ENCODE measurements around the gene KRT12. TPM values are rescaled to one million over a fixed set of nuclear protein-coding genes. Genes with fewer than 3 reads are reported as not detected.

KRT12 gene
- total and polyA plus RNA-seq, 3 experiments from 2014 or later, result not detected

DNA sequence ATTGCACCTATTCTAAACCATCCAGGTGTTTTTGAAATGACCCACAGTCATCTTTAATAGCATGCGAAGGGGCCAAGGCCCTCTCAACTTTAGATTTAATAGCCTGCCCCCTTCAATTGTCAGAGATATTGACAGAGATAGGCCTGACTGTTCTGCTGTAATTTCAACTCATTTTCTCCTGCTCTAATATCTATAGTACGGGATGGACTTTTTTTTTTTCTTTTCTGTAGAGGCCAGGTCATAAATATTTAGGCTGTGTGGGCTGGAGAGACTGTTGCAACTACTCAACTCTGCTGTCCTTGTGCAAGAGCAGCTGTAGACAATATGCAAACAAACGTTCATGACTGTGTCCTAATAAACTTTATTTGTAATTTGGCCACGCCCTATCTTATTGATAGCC, 42.7 kb upstream of the KRT12 start:
- Histone ChIP-seq H3K36me3 (ENCODE audit: insufficient read depth, low read length) (no peaks in the 10 kb centered on the region), H3K27me3 (ENCODE audit: insufficient read depth, low read length, poor library complexity, severe bottlenecking) (peaks cover 10% of the 10 kb centered on the region), H3K9me3 (ENCODE audit: low read length) (no peaks in the 10 kb centered on the region), H3K4me3 (ENCODE audit: low read length) (no peak overlapping the region), H3K27ac (ENCODE audit: low read depth, low read length) (no peak overlapping the region), H3K4me1 (ENCODE audit: insufficient read depth, low read length) (no peaks in the 10 kb centered on the region)
- no peak overlapping the region for H3K4me3 Mint-ChIP-seq
- no peak for DNase-seq
- H3K9me3 Mint-ChIP-seq, result no peaks in the 10 kb centered on the region
- H3K36me3 Mint-ChIP-seq, result no peaks in the 10 kb centered on the region
- ChIA-PET CTCF (interaction anchor here (1.0 to 5.1 kb wide), 6 partner anchors 399 to 756 kb away, joined by 3 to 33 read pairs (median 5); no protein-coding TSS in a partner anchor), POLR2A (no interaction called here)
- peaks cover 0 to 2% (median 0%) of the 10 kb centered on the region in 3 donors for H3K4me1 Mint-ChIP-seq
- H3K27ac Mint-ChIP-seq, result no peak overlapping the region
- peaks cover 17 to 60% of the 10 kb centered on the region in 2 donors for H3K27me3 Mint-ChIP-seq

GRCh38 chr17:40909351-40909750, 42.3 kb upstream of the KRT12 start:
- Mint-ChIP-seq H3K27ac (no peak overlapping the region), H3K27me3 (peaks cover 18 to 64% of the 10 kb centered on the region in 2 donors), H3K36me3 (no peaks in the 10 kb centered on the region), H3K4me1 (peaks cover 0 to 2% (median 0%) of the 10 kb centered on the region in 3 donors), H3K9me3 (no peaks in the 10 kb centered on the region), H3K4me3 (no peak overlapping the region)
- no peak overlapping the region for H3K27ac ChIP-seq (ENCODE audit: low read depth, low read length)
- H3K4me3 ChIP-seq (ENCODE audit: low read length), result no peak overlapping the region
- no peaks in the 10 kb centered on the region for H3K36me3 ChIP-seq (ENCODE audit: insufficient read depth, low read length)
- no peaks in the 10 kb centered on the region for H3K9me3 ChIP-seq (ENCODE audit: low read length)
- DNase-seq, result peak; percentile 32 to 70 (median 52)
- ChIA-PET CTCF (interaction anchor here (1.0 to 5.1 kb wide), 6 partner anchors 399 to 756 kb away, joined by 3 to 33 read pairs (median 5); no protein-coding TSS in a partner anchor), POLR2A (no interaction called here)
- H3K27me3 ChIP-seq (ENCODE audit: insufficient read depth, low read length, poor library complexity, severe bottlenecking), result peaks cover 10% of the 10 kb centered on the region
- no peaks in the 10 kb centered on the region for H3K4me1 ChIP-seq (ENCODE audit: insufficient read depth, low read length)

DNA sequence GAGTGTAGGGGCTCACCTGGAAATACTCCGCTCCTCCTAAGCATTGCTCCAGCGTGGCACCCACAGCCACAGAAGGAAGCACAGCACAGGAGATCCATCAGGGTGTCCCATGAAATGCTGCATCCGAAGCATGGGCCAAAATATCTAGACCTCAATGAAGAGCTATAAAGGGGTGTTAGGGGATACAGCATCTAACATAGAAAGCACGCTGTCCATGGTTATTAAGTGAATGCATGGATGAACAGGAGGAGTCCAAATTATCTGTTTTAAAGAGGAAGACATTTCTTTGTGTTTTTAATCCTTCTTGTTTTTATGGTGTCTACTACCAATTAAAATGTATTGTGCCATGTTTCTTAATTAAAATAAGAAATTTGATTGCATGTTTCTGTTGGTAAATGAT, 39.6 kb upstream of the KRT12 start:
- no peaks in the 10 kb centered on the region for H3K9me3 ChIP-seq (ENCODE audit: low read length)
- Mint-ChIP-seq H3K27me3 (peaks cover 15 to 59% of the 10 kb centered on the region in 2 donors), H3K9me3 (no peaks in the 10 kb centered on the region), H3K36me3 (no peaks in the 10 kb centered on the region), H3K4me3 (no peak overlapping the region), H3K27ac (no peak overlapping the region), H3K4me1 (peaks cover 0 to 2% (median 0%) of the 10 kb centered on the region in 3 donors)
- no peak overlapping the region for H3K27ac ChIP-seq (ENCODE audit: low read depth, low read length)
- H3K27me3 ChIP-seq (ENCODE audit: insufficient read depth, low read length, poor library complexity, severe bottlenecking), result peaks cover 10% of the 10 kb centered on the region
- no peak for DNase-seq
- no peaks in the 10 kb centered on the region for H3K4me1 ChIP-seq (ENCODE audit: insufficient read depth, low read length)
- ChIA-PET POLR2A (interaction anchor here (0.7 kb wide), 1 partner anchor 759 kb away, joined by 4 read pairs; no protein-coding TSS in a partner anchor), CTCF (interaction anchor here (1.2 to 5.1 kb wide), 3 partner anchors 642 to 756 kb away, joined by 3 to 33 read pairs (median 5); no protein-coding TSS in a partner anchor)
- H3K4me3 ChIP-seq (ENCODE audit: low read length), result no peak overlapping the region
- H3K36me3 ChIP-seq (ENCODE audit: insufficient read depth, low read length), result no peaks in the 10 kb centered on the region

GRCh38 chr17:40905370-40905769, 38.3 kb upstream of the KRT12 start:
- H3K27me3 Mint-ChIP-seq, result peaks cover 11 to 63% of the 10 kb centered on the region in 2 donors

DNA sequence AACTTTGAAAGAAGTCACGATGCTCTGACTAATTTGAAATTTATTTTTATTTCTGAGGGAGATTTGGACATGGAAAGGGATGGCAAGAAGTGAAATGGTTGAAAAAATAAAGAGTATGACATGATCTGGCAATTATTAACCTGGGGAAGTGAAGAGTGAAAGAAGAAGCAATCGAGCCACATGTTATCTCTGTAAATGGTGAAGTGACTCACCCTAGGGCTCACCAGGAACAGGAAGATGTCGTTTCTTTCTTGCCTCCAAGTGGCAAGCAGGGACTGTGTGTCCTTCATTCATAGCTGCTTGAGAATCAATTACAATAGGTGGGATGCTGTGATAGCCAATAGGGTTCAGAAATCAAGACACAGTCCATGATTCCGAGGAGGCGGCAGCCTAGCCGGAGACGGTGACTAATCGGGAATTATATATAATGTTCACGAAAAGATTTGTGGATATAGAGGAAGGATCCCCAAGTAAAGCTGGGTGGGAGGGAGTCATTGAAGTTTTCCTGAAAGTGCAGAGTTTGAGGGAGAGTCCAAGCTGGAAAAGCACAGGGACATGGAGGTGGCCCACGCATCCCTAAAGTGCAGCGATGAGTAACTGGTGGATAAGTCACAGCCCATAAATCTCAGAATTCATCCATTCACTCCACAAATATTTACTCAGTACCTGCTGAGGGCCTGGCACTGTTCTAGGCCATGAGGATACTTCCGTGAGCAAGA, 36.3 kb upstream of the KRT12 start:
- CTCF ChIA-PET, result interaction anchor here (1.2 to 1.4 kb wide), 2 partner anchors 759 to 760 kb away, joined by 3 to 4 read pairs; no protein-coding TSS in a partner anchor
- no peak for DNase-seq
- peaks cover 11 to 62% of the 10 kb centered on the region in 2 donors for H3K27me3 Mint-ChIP-seq
- H3K9me3 ChIP-seq (ENCODE audit: low read length), result no peaks in the 10 kb centered on the region
- no peaks in the 10 kb centered on the region for H3K36me3 ChIP-seq (ENCODE audit: insufficient read depth, low read length)
- no peak overlapping the region for H3K27ac ChIP-seq (ENCODE audit: low read depth, low read length)
- H3K4me1 ChIP-seq (ENCODE audit: insufficient read depth, low read length), result no peaks in the 10 kb centered on the region
- H3K4me3 Mint-ChIP-seq, result no peak overlapping the region
- peaks cover 6% of the 10 kb centered on the region for H3K27me3 ChIP-seq (ENCODE audit: insufficient read depth, low read length, poor library complexity, severe bottlenecking)
- H3K36me3 Mint-ChIP-seq, result no peaks in the 10 kb centered on the region
- POLR2A ChIA-PET, result no interaction called here
- no peaks in the 10 kb centered on the region for H3K4me1 Mint-ChIP-seq
- H3K4me3 ChIP-seq (ENCODE audit: low read length), result no peak overlapping the region
- H3K27ac Mint-ChIP-seq, result no peak overlapping the region
- no peaks in the 10 kb centered on the region for H3K9me3 Mint-ChIP-seq

More at GRCh38 chr17:40905370-40905769, 38.3 kb upstream of the KRT12 start:
- Histone ChIP-seq H3K27ac (ENCODE audit: low read depth, low read length) (no peak overlapping the region), H3K9me3 (ENCODE audit: low read length) (no peaks in the 10 kb centered on the region), H3K4me1 (ENCODE audit: insufficient read depth, low read length) (no peaks in the 10 kb centered on the region), H3K4me3 (ENCODE audit: low read length) (no peak overlapping the region), H3K36me3 (ENCODE audit: insufficient read depth, low read length) (no peaks in the 10 kb centered on the region), H3K27me3 (ENCODE audit: insufficient read depth, low read length, poor library complexity, severe bottlenecking) (peaks cover 10% of the 10 kb centered on the region)
- ChIA-PET CTCF (interaction anchor here (1.1 to 1.3 kb wide), 3 partner anchors 644 to 745 kb away, joined by 4 to 5 read pairs (median 4); no protein-coding TSS in a partner anchor), POLR2A (no interaction called here)
- DNase-seq, result no peak
- no peaks in the 10 kb centered on the region for H3K9me3 Mint-ChIP-seq
- no peak overlapping the region for H3K27ac Mint-ChIP-seq
- peaks cover 0 to 2% (median 0%) of the 10 kb centered on the region in 3 donors for H3K4me1 Mint-ChIP-seq
- no peaks in the 10 kb centered on the region for H3K36me3 Mint-ChIP-seq
- no peak overlapping the region for H3K4me3 Mint-ChIP-seq

DNA sequence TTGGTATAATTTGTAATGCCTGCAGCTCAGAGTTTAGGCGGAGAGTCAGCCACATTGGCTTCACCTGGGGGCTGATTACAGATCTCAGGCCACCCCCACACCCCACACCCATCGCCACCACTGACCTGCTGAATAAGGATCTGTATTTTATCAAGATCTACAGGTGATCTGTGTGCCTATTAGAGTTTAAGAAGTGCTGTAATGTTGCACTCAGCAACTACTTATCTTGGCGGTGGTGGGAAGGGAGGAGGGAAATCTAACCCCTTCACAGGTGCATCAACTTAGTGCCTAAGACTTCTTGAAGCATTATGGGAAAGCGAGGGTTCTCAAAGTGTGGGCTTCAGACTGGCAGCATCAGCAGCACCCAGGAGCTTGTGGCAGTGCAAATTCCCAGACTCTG, 35.5 kb upstream of the KRT12 start:
- no peak for DNase-seq
- POLR2A ChIA-PET, result no interaction called here
- Histone ChIP-seq H3K36me3 (ENCODE audit: insufficient read depth, low read length) (no peaks in the 10 kb centered on the region), H3K4me1 (ENCODE audit: insufficient read depth, low read length) (no peaks in the 10 kb centered on the region), H3K9me3 (ENCODE audit: low read length) (no peaks in the 10 kb centered on the region), H3K27me3 (ENCODE audit: insufficient read depth, low read length, poor library complexity, severe bottlenecking) (peaks cover 4% of the 10 kb centered on the region), H3K27ac (ENCODE audit: low read depth, low read length) (no peak overlapping the region), H3K4me3 (ENCODE audit: low read length) (no peak overlapping the region)
- H3K36me3 Mint-ChIP-seq, result no peaks in the 10 kb centered on the region
- H3K4me1 Mint-ChIP-seq, result no peaks in the 10 kb centered on the region
- no peak overlapping the region for H3K4me3 Mint-ChIP-seq
- CTCF ChIA-PET, result interaction anchor here (0.8 to 1.2 kb wide), 2 partner anchors 746 to 760 kb away, joined by 3 to 4 read pairs; no protein-coding TSS in a partner anchor
- H3K9me3 Mint-ChIP-seq, result no peaks in the 10 kb centered on the region
- H3K27ac Mint-ChIP-seq, result peak overlapping the region in 1 of 8 donors; percentile 11
- H3K27me3 Mint-ChIP-seq, result peaks cover 7 to 59% of the 10 kb centered on the region in 2 donors

DNA sequence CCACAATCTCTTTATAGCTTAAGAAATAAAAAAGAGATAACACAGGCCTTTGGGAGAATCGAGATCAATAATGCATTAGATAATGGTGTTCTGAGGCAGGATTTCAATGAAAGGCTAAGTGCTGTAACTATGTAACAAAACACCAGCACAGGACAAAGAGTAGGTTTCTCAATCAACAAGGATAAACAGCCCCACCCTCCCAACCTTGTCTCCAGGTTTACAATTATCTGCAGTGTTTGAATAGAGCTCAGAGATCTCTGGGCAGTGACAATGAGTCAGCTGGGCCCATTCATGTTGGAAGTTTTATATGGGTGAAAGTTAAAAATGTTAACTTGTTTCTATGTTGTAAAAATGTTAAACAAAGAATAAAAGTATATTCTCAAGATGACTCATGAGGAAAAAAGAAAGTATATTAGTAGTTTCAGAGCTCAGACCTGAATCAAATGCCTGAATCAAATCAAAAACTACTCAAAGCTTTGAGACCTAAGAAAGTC, 35.0 kb upstream of the KRT12 start:
- H3K27ac ChIP-seq (ENCODE audit: low read depth, low read length), result no peak overlapping the region
- Mint-ChIP-seq H3K36me3 (no peaks in the 10 kb centered on the region), H3K27me3 (peaks cover 7 to 61% of the 10 kb centered on the region in 2 donors), H3K4me3 (no peak overlapping the region), H3K9me3 (no peaks in the 10 kb centered on the region), H3K4me1 (no peaks in the 10 kb centered on the region), H3K27ac (no peak overlapping the region)
- H3K9me3 ChIP-seq (ENCODE audit: low read length), result no peaks in the 10 kb centered on the region
- H3K4me3 ChIP-seq (ENCODE audit: low read length), result no peak overlapping the region
- ChIA-PET POLR2A (no interaction called here), CTCF (interaction anchor here (0.8 to 1.2 kb wide), 2 partner anchors 746 to 760 kb away, joined by 3 to 4 read pairs; no protein-coding TSS in a partner anchor)
- H3K4me1 ChIP-seq (ENCODE audit: insufficient read depth, low read length), result no peaks in the 10 kb centered on the region
- H3K27me3 ChIP-seq (ENCODE audit: insufficient read depth, low read length, poor library complexity, severe bottlenecking), result peaks cover 4% of the 10 kb centered on the region
- no peaks in the 10 kb centered on the region for H3K36me3 ChIP-seq (ENCODE audit: insufficient read depth, low read length)
- no peak for DNase-seq

GRCh38 chr17:40900809-40901356, 33.9 kb upstream of the KRT12 start:
- peaks cover 4% of the 10 kb centered on the region for H3K27me3 ChIP-seq (ENCODE audit: insufficient read depth, low read length, poor library complexity, severe bottlenecking)
- CTCF ChIA-PET, result interaction anchor here (1.0 kb wide), 1 partner anchor 762 kb away, joined by 4 read pairs; no protein-coding TSS in a partner anchor

More at GRCh38 chr17:40900809-40901356, 33.9 kb upstream of the KRT12 start:
- Mint-ChIP-seq H3K4me1 (no peaks in the 10 kb centered on the region), H3K27me3 (peaks cover 8 to 57% of the 10 kb centered on the region in 2 donors), H3K9me3 (no peaks in the 10 kb centered on the region), H3K27ac (no peak overlapping the region), H3K4me3 (no peak overlapping the region), H3K36me3 (no peaks in the 10 kb centered on the region)
- no peaks in the 10 kb centered on the region for H3K36me3 ChIP-seq (ENCODE audit: insufficient read depth, low read length)
- H3K27ac ChIP-seq (ENCODE audit: low read depth, low read length), result no peak overlapping the region
- H3K4me3 ChIP-seq (ENCODE audit: low read length), result no peak overlapping the region
- H3K4me1 ChIP-seq (ENCODE audit: insufficient read depth, low read length), result no peaks in the 10 kb centered on the region
- POLR2A ChIA-PET, result no interaction called here
- no peaks in the 10 kb centered on the region for H3K9me3 ChIP-seq (ENCODE audit: low read length)
- no peak for DNase-seq
